ENCODE results near the gene DHPS. TPM values are rescaled to one million over a fixed set of nuclear protein-coding genes. Genes with fewer than 3 reads are reported as not detected.

DHPS gene
- 59.3 and 66.4 TPM in 2 replicates for total RNA-seq

GRCh38 chr19:12681074-12681987 lies at the start of gene DHPS:
Gene DHPS (minus strand): TSS chr19:12681880. CDS start chr19:12681766, 114 bp downstream.

GRCh38 chr19:12723641-12724426 lies 42.2 kb upstream of the DHPS start, which contains the start of gene TNPO2:
Gene TNPO2 (minus strand): TSS chr19:12723932. CDS start chr19:12720977, 2,955 bp downstream.

GRCh38 chr19:12696366-12697335 lies 15.0 kb upstream of the DHPS start, which contains the start of gene FBXW9:
Gene FBXW9 (minus strand): TSS chr19:12696631. CDS start chr19:12696581, 50 bp downstream.

GRCh38 chr19:12687496-12688196 lies 6.0 kb upstream of the DHPS start, which contains the start of gene GNG14:
Gene GNG14 (plus strand): TSS chr19:12687998. CDS start chr19:12688049, 51 bp downstream.

GRCh38 chr19:12666265-12667048 lies 15.2 kb downstream of the DHPS start, which contains the start of the genes MAN2B1 and WDR83:
Gene MAN2B1 (minus strand): TSS chr19:12666742. CDS start chr19:12666701, 41 bp downstream.
Gene WDR83 (plus strand): TSS chr19:12666807. CDS start chr19:12669791, 2,984 bp downstream.

Small RNA genes lying within 50 kb of the gene (small RNA-seq; reads per million reads assigned to genes)
- 32.4 reads per million, percentile 97 among the genes with 10 or more reads in this experiment for gene SNORD41

Other genes with a start within 250 kb of the DHPS start
- 4.1 and 9.0 TPM in 2 replicates for gene ZNF443, start 240.9 kb downstream of the DHPS start, total RNA-seq
- gene ZNF709, start 197.1 kb downstream of the DHPS start, total RNA-seq: 5.1 and 6.7 TPM in 2 replicates
- 8.7 and 12.6 TPM in 2 replicates for gene ZNF564, start 130.4 kb downstream of the DHPS start, total RNA-seq
- 8.9 and 9.4 TPM in 2 replicates for gene ZNF490, start 71.1 kb downstream of the DHPS start, total RNA-seq
- gene ZNF791, start 71.0 kb downstream of the DHPS start, total RNA-seq: 12.6 and 14.0 TPM in 2 replicates
- 41.6 and 50.6 TPM in 2 replicates for gene MAN2B1, start 15.1 kb downstream of the DHPS start, total RNA-seq
- gene WDR83, start 15.1 kb downstream of the DHPS start, total RNA-seq: 9.0 and 9.1 TPM in 2 replicates
- not detected in 2 replicates for gene GNG14, start 6.1 kb upstream of the DHPS start, total RNA-seq
- 15.7 and 19.8 TPM in 2 replicates for gene FBXW9, start 14.8 kb upstream of the DHPS start, total RNA-seq
- 39.5 and 59.7 TPM in 2 replicates for gene TNPO2, start 42.1 kb upstream of the DHPS start, total RNA-seq
- 111 and 226 TPM in 2 replicates for gene TRIR, start 52.8 kb upstream of the DHPS start, total RNA-seq
- 76.6 and 122 TPM in 2 replicates for gene GET3, start 55.6 kb upstream of the DHPS start, total RNA-seq
- not detected in 2 replicates for gene BEST2, start 69.9 kb upstream of the DHPS start, total RNA-seq
- gene HOOK2, start 93.7 kb upstream of the DHPS start, total RNA-seq: 24.1 and 41.6 TPM in 2 replicates
- 91.9 and 180 TPM in 2 replicates for gene JUNB, start 109.6 kb upstream of the DHPS start, total RNA-seq
- 190 and 206 TPM in 2 replicates for gene PRDX2, start 119.9 kb upstream of the DHPS start, total RNA-seq
- gene THSD8, start 120.2 kb upstream of the DHPS start, total RNA-seq: not detected in 2 replicates
- 13.3 and 21.5 TPM in 2 replicates for gene RNASEH2A, start 124.7 kb upstream of the DHPS start, total RNA-seq
- gene RTBDN, start 152.7 kb upstream of the DHPS start, total RNA-seq: not detected in 2 replicates
- under 0.01 and 0.43 TPM in 2 replicates for gene MAST1, start 156.6 kb upstream of the DHPS start, total RNA-seq
- 28.7 and 30.7 TPM in 2 replicates for gene DNASE2, start 199.6 kb upstream of the DHPS start, total RNA-seq
- not detected in 2 replicates for gene KLF1, start 205.3 kb upstream of the DHPS start, total RNA-seq
- 17.7 and 42.1 TPM in 2 replicates for gene GCDH, start 209.3 kb upstream of the DHPS start, total RNA-seq
- 0.39 TPM in 1 of 2 replicates, not detected in the other for gene SYCE2, start 237.4 kb upstream of the DHPS start, total RNA-seq